ENCODE measurements around the gene PRKG1. TPM values are rescaled to one million over a fixed set of nuclear protein-coding genes. Genes with fewer than 3 reads are reported as not detected.

PRKG1 gene
- total and polyA plus RNA-seq, 4 donors: 0.46 to 5.1 (median 1.5) TPM

- Histone ChIP-seq H3K36me3 (ENCODE audit: control insufficient read depth in 4 of 4, insufficient read depth in 3 of 4, low read depth in 1 of 4, low read length in 3 of 4) (no peaks in the 10 kb centered on the region), H3K9me3 (ENCODE audit: control insufficient read depth in 4 of 4, low read length in 3 of 4) (no peaks in the 10 kb centered on the region), H3K27ac (ENCODE audit: low read depth in 1 of 2, low read length in 2 of 2) (no peak overlapping the region), H3K4me1 (ENCODE audit: control insufficient read depth in 4 of 4, insufficient read depth in 4 of 4, low read length in 3 of 4) (no peaks in the 10 kb centered on the region), H3K27me3 (ENCODE audit: control insufficient read depth in 4 of 4, insufficient read depth in 4 of 4, low read length in 3 of 4) (peaks cover 0 to 3% (median 0%) of the 10 kb centered on the region in 4 donors), H3K4me3 (ENCODE audit: low read depth in 1 of 3, low read length in 3 of 3) (no peak overlapping the region), H3K9ac (ENCODE audit: low read depth in 1 of 2, low read length in 2 of 2) (no peak overlapping the region)
- WGBS: 26% methylated on average over 1 of the region's 1 CpG
- TF ChIP-seq, protein P1, sequence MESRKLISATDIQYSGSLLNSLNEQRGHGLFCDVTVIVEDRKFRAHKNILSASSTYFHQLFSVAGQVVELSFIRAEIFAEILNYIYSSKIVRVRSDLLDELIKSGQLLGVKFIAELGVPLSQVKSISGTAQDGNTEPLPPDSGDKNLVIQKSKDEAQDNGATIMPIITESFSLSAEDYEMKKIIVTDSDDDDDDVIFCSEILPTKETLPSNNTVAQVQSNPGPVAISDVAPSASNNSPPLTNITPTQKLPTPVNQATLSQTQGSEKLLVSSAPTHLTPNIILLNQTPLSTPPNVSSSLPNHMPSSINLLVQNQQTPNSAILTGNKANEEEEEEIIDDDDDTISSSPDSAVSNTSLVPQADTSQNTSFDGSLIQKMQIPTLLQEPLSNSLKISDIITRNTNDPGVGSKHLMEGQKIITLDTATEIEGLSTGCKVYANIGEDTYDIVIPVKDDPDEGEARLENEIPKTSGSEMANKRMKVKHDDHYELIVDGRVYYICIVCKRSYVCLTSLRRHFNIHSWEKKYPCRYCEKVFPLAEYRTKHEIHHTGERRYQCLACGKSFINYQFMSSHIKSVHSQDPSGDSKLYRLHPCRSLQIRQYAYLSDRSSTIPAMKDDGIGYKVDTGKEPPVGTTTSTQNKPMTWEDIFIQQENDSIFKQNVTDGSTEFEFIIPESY (IDR thresholded peaks at IDR 0.05): no peak
- TF ChIP-seq SP1 (IDR thresholded peaks at IDR 0.05) (no peak), RXRA (IDR thresholded peaks at IDR 0.05) (no peak), FOXA2 (IDR thresholded peaks at IDR 0.05) (no peak), TAF1 (conservative IDR thresholded peaks at IDR 0.05) (no peak)
- TF ChIP-seq, protein P2, sequence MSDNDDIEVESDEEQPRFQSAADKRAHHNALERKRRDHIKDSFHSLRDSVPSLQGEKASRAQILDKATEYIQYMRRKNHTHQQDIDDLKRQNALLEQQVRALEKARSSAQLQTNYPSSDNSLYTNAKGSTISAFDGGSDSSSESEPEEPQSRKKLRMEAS (IDR thresholded peaks at IDR 0.05): no peak
- no peak for DNase-seq (ENCODE audit: low spot score)
Observed at GRCh38 chr10:51244309-51244708, 170.0 kb downstream of the PRKG1 start.

DNA sequence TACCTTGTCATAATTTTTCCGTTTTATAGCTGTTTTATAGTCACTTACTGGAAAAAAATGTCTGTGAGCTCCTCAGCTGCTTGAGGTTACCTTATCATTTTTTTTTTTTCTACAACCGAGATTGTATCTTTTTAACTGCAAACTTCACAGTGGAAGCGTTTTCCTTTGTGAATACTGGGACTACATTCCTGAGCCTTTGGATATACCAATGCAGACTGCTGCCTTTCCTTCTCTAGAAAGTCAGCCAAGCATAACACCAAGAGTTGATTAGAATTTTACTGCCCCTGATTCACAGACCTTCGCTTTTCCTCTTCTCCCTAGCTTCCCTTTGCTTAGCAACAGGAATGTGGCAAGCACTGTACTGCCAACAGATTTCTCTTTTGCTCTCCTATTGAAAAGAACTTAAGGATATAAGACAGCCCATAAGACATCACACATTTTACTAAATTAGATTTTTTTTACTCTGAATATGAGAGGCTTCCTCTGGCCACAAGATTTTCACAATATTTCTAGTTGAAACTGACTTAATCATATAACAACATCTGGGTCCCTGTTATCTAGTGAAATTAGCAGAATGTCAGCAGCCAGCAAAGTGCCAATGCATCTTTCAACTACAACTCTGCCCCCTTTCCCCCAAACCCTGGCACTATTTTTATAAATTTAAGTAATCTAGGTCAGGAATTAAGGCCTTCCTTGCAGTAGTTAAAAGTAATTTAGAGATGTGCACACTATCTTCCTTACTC lies 170.6 kb downstream of the PRKG1 start:
- no peak for DNase-seq (ENCODE audit: low spot score)
- Histone ChIP-seq H3K36me3 (ENCODE audit: control insufficient read depth in 4 of 4, insufficient read depth in 3 of 4, low read depth in 1 of 4, low read length in 3 of 4) (no peaks in the 10 kb centered on the region), H3K9me3 (ENCODE audit: control insufficient read depth in 4 of 4, low read length in 3 of 4) (no peaks in the 10 kb centered on the region), H3K27ac (ENCODE audit: low read depth in 1 of 2, low read length in 2 of 2) (no peak overlapping the region), H3K27me3 (ENCODE audit: control insufficient read depth in 4 of 4, insufficient read depth in 4 of 4, low read length in 3 of 4) (peaks cover 0 to 3% (median 0%) of the 10 kb centered on the region in 4 donors), H3K4me3 (ENCODE audit: low read depth in 1 of 3, low read length in 3 of 3) (no peak overlapping the region), H3K9ac (ENCODE audit: low read depth in 1 of 2, low read length in 2 of 2) (no peak overlapping the region), H3K4me1 (ENCODE audit: control insufficient read depth in 4 of 4, insufficient read depth in 4 of 4, low read length in 3 of 4) (no peaks in the 10 kb centered on the region)
- WGBS: 27% methylated on average over 4 of the region's 4 CpGs
- TF ChIP-seq EGR1 (IDR thresholded peaks at IDR 0.05; ENCODE audit: low read depth in 2 of 2) (no peak), YY1 (IDR thresholded peaks at IDR 0.05) (no peak), SP1 (IDR thresholded peaks at IDR 0.05) (no peak), FOXA1 (IDR thresholded peaks at IDR 0.05) (no peak), TAF1 (conservative IDR thresholded peaks at IDR 0.05) (no peak), HNF4A (conservative IDR thresholded peaks at IDR 0.05) (no peak), FOXA2 (IDR thresholded peaks at IDR 0.05) (no peak), HNF4G (IDR thresholded peaks at IDR 0.05) (no peak), RAD21 (IDR thresholded peaks at IDR 0.05) (no peak), NR2F2 (IDR thresholded peaks at IDR 0.05) (no peak)
- TF ChIP-seq, protein P3, sequence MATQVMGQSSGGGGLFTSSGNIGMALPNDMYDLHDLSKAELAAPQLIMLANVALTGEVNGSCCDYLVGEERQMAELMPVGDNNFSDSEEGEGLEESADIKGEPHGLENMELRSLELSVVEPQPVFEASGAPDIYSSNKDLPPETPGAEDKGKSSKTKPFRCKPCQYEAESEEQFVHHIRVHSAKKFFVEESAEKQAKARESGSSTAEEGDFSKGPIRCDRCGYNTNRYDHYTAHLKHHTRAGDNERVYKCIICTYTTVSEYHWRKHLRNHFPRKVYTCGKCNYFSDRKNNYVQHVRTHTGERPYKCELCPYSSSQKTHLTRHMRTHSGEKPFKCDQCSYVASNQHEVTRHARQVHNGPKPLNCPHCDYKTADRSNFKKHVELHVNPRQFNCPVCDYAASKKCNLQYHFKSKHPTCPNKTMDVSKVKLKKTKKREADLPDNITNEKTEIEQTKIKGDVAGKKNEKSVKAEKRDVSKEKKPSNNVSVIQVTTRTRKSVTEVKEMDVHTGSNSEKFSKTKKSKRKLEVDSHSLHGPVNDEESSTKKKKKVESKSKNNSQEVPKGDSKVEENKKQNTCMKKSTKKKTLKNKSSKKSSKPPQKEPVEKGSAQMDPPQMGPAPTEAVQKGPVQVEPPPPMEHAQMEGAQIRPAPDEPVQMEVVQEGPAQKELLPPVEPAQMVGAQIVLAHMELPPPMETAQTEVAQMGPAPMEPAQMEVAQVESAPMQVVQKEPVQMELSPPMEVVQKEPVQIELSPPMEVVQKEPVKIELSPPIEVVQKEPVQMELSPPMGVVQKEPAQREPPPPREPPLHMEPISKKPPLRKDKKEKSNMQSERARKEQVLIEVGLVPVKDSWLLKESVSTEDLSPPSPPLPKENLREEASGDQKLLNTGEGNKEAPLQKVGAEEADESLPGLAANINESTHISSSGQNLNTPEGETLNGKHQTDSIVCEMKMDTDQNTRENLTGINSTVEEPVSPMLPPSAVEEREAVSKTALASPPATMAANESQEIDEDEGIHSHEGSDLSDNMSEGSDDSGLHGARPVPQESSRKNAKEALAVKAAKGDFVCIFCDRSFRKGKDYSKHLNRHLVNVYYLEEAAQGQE (IDR thresholded peaks at IDR 0.05): no peak
- TF ChIP-seq, protein P1 (IDR thresholded peaks at IDR 0.05): no peak
- TF ChIP-seq, protein P4, sequence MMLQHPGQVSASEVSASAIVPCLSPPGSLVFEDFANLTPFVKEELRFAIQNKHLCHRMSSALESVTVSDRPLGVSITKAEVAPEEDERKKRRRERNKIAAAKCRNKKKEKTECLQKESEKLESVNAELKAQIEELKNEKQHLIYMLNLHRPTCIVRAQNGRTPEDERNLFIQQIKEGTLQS (IDR thresholded peaks at IDR 0.05): no peak
- TF ChIP-seq, protein P5, sequence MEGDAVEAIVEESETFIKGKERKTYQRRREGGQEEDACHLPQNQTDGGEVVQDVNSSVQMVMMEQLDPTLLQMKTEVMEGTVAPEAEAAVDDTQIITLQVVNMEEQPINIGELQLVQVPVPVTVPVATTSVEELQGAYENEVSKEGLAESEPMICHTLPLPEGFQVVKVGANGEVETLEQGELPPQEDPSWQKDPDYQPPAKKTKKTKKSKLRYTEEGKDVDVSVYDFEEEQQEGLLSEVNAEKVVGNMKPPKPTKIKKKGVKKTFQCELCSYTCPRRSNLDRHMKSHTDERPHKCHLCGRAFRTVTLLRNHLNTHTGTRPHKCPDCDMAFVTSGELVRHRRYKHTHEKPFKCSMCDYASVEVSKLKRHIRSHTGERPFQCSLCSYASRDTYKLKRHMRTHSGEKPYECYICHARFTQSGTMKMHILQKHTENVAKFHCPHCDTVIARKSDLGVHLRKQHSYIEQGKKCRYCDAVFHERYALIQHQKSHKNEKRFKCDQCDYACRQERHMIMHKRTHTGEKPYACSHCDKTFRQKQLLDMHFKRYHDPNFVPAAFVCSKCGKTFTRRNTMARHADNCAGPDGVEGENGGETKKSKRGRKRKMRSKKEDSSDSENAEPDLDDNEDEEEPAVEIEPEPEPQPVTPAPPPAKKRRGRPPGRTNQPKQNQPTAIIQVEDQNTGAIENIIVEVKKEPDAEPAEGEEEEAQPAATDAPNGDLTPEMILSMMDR (IDR thresholded peaks at IDR 0.05; ENCODE audit: low read depth, low read length, missing input control): no peak
